ENCODE measurements around the gene TRIM68. TPM values are rescaled to one million over a fixed set of nuclear protein-coding genes. Genes with fewer than 3 reads are reported as not detected.
A peak's percentile ranks its signal among the peaks of the same experiment; 100 is the strongest.

The TRIM68 gene
- total RNA-seq, 4 donors from 2014 or later, result 3.3 to 19.6 (median 15.6) TPM

GRCh38 chr11:4551346-4551979 is 56.6 kb downstream of the TRIM68 start:
- DNase-seq, result no peak
- Histone ChIP-seq H3K36me3 (no peaks in the 10 kb centered on the region), H3K4me3 (no peak overlapping the region), H3K27ac (no peak overlapping the region), H3K9me3 (peaks cover 0 to 5% (median 0%) of the 10 kb centered on the region in 4 donors), H3K27me3 (no peaks in the 10 kb centered on the region), H3K4me1 (no peaks in the 10 kb centered on the region)
- TF ChIP-seq POLR2A (IDR thresholded peaks at IDR 0.05) (no peak), CTCF (IDR thresholded peaks at IDR 0.05) (peak in 3 of 6 experiments; percentile 31 to 45 (median 39))

Other genes starting within 250 kb of the TRIM68 start
- not detected for gene OR52B4, start 239.8 kb downstream of the TRIM68 start, total RNA-seq
- gene TRIM21, start 214.5 kb downstream of the TRIM68 start, total RNA-seq, result 10 to 100 TPM; 17.2 to 30.4 (median 19.8) TPM
- not detected for gene OR52K2, start 158.9 kb downstream of the TRIM68 start, total RNA-seq
- not detected for gene OR52K1, start 125.6 kb downstream of the TRIM68 start, total RNA-seq
- gene OR52M1, start 63.0 kb downstream of the TRIM68 start, total RNA-seq, result not detected
- gene OR52I2, start 26.5 kb downstream of the TRIM68 start, total RNA-seq, result not detected
- gene OR52I1, start 14.2 kb downstream of the TRIM68 start, total RNA-seq, result not detected
- gene OR51D1, start 29.2 kb upstream of the TRIM68 start, total RNA-seq, result not detected
- 1 to 10 TPM in 1 of 4 donors, under 1 TPM in 2, not detected in 1; 0.70 to 1.2 (median 0.85) TPM for gene OR51E1, start 35.8 kb upstream of the TRIM68 start, total RNA-seq
- under 1 TPM in 2 of 4 donors, not detected in 2; 0.67 to 0.85 TPM for gene OR51E2, start 89.6 kb upstream of the TRIM68 start, total RNA-seq
- not detected for gene MMP26, start 96.6 kb upstream of the TRIM68 start, total RNA-seq
- not detected for gene OR51F1, start 161.7 kb upstream of the TRIM68 start, total RNA-seq
- gene OR52R1, start 196.1 kb upstream of the TRIM68 start, total RNA-seq, result not detected
- gene OR51F2, start 213.1 kb upstream of the TRIM68 start, total RNA-seq, result not detected
- gene OR51S1, start 241.0 kb upstream of the TRIM68 start, total RNA-seq, result not detected

Measured in Peyer's patch (tissue), 4 donors.